Right ventricle myocardium inferior (tissue), 1 donor: Measurements from ENCODE around the gene PRR20C. TPM values are rescaled to one million over a fixed set of nuclear protein-coding genes. Genes with fewer than 3 reads are reported as not detected.
"Not testable (repeated sequence)": the region's sequence is repeated elsewhere in the genome, so short reads cannot be mapped to it uniquely, and the experiment has no call there.

Experiments
- ATAC-seq: fragments of 200-7000 bp; cut with Tn5 transposase; one replicate; pipeline ENCODE4 v1.9.1; 2020; ENCODE audit warnings: mild to moderate bottlenecking, moderate library complexity
- DNase-seq: peaks from one replicate; pipeline ENCODE4 v3.0.0; 2021; ENCODE audit errors: missing footprints
- intact Hi-C: fragments of 100-400 bp; cut with DNase I; formaldehyde crosslinking; loops from one replicate; pipeline ENCODE4 v1.11.0; 2022
- long read RNA-seq: library from polyadenylated mRNA; unstranded; transcript quantifications from one replicate; pipeline ENCODE4 v2.0.0, GENCODE V29; 2021
- total RNA-seq: library from RNA; stranded (reverse); fragmentation: NEBNext Ultra II Directional; extraction: Animal tissue kit (Norgen Biotek cat#: 25700); gene quantifications from one replicate; pipeline ENCODE4 v1.2.1, GENCODE V29; 2021
- donor health status: DM: no; HTN: yes; CAD: no; lungs with severe emphysema.

Gene PRR20C
- not detected for total RNA-seq
- long read RNA-seq, result 0 reads

GRCh38 chr13:57153761-57154160, at the start of gene PRR20C:
TSS of gene PRR20C (plus strand) at chr13:57154061. CDS start at chr13:57154448, 387 bp downstream.
- intact Hi-C loops, ATAC-seq: not testable (repeated sequence)

GRCh38 chr13:57114945-57115344, 38.9 kb upstream of the PRR20C start:
- intact Hi-C loops, result no loop called here
- ATAC-seq (no peak), DNase-seq (no peak)

More at GRCh38 chr13:57153761-57154160, at the start of gene PRR20C:
- not testable (repeated sequence) for DNase-seq

- DNase-seq, result no peak
- intact Hi-C loops, result no loop called here
Measured at GRCh38 chr13:57123681-57124080, 30.2 kb upstream of the PRR20C start.

GRCh38 chr13:57128909-57129308, 25.0 kb upstream of the PRR20C start:
- intact Hi-C loops, result no loop called here
- ATAC-seq (no peak), DNase-seq (no peak)

More at GRCh38 chr13:57123681-57124080, 30.2 kb upstream of the PRR20C start:
- ATAC-seq, result peak; percentile 96

- ATAC-seq (no peak), DNase-seq (no peak)
- intact Hi-C loops, result no loop called here
Measured at GRCh38 chr13:57136093-57136492, 17.8 kb upstream of the PRR20C start.

- DNase-seq, result no peak
- intact Hi-C loops, result no loop called here
- no peak for ATAC-seq
Measured at GRCh38 chr13:57137585-57137984, 16.3 kb upstream of the PRR20C start.

GRCh38 chr13:57138988-57139387, 14.9 kb upstream of the PRR20C start:
- no peak for ATAC-seq

GRCh38 chr13:57139781-57140180, 14.1 kb upstream of the PRR20C start:
- intact Hi-C loops, ATAC-seq, DNase-seq: not testable (repeated sequence)

More at GRCh38 chr13:57138988-57139387, 14.9 kb upstream of the PRR20C start:
- intact Hi-C loops, result no loop called here
- no peak for DNase-seq

GRCh38 chr13:57140235-57140968, 13.5 kb upstream of the PRR20C start, which contains the start of gene PRR20A:
TSS of gene PRR20A (plus strand) at chr13:57140918. CDS start at chr13:57141305, 387 bp downstream.
- ATAC-seq, DNase-seq, intact Hi-C loops: not testable (repeated sequence)

- DNase-seq, intact Hi-C loops, ATAC-seq: not testable (repeated sequence)
Measured at GRCh38 chr13:57147188-57147587, 6.7 kb upstream of the PRR20C start, which contains the start of gene PRR20B. TSS of gene PRR20B (plus strand) at chr13:57147488. CDS start at chr13:57147875, 387 bp downstream.

- peak; percentile 27 for DNase-seq
- intact Hi-C loops, ATAC-seq: not testable (repeated sequence)
Measured at GRCh38 chr13:57148106-57148505, 5.8 kb upstream of the PRR20C start.

- DNase-seq, intact Hi-C loops, ATAC-seq: not testable (repeated sequence)
Measured at GRCh38 chr13:57160332-57160731, 6.5 kb downstream of the PRR20C start, which contains the start of gene PRR20D. TSS of gene PRR20D (plus strand) at chr13:57160632. CDS start at chr13:57161019, 387 bp downstream.

- intact Hi-C loops, ATAC-seq, DNase-seq: not testable (repeated sequence)
Measured at GRCh38 chr13:57166897-57167296, 13.0 kb downstream of the PRR20C start, which contains the start of gene PRR20E. TSS of gene PRR20E (plus strand) at chr13:57167197. CDS start at chr13:57167584, 387 bp downstream.

- intact Hi-C loops, result no loop called here
- DNase-seq (no peak), ATAC-seq (no peak)
Measured at GRCh38 chr13:57191667-57192066, 37.8 kb downstream of the PRR20C start.

Other genes with a start within 250 kb of the PRR20C start
- gene PRR20A, start 13.1 kb upstream of the PRR20C start, total RNA-seq, result not detected
- gene PRR20B, start 6.6 kb upstream of the PRR20C start, total RNA-seq, result not detected
- not detected for gene PRR20D, start 6.6 kb downstream of the PRR20C start, total RNA-seq
- gene PRR20E, start 13.1 kb downstream of the PRR20C start, total RNA-seq, result not detected